H1 (cell line): ENCODE measurements around the gene MTHFS. TPM values are rescaled to one million over a fixed set of nuclear protein-coding genes. Genes with fewer than 3 reads are reported as not detected.
"Not testable (repeated sequence)": the region's sequence is repeated elsewhere in the genome, so short reads cannot be mapped to it uniquely, and the experiment has no call there.

Experiments
- CTCF ChIA-PET: fragments of 300-600 bp; sonication (Branson Sonifier 250); formaldehyde crosslinking; loops from one replicate; lab custom pipeline; 2021; ENCODE audit not compliant: partially characterized antibody; lab: Charles Lee
- POLR2A ChIA-PET: fragments of 300-600 bp; sonication (Branson Sonifier 250); formaldehyde crosslinking; loops from one replicate; lab custom pipeline; 2021; ENCODE audit warnings: inconsistent platforms; ENCODE audit not compliant: partially characterized antibody; lab: Charles Lee
- DNase-seq, 2 experiments: peaks; one replicate each; pipeline versions ENCODE4 v3.0.0 to v3.0.0-alpha.2; 2010 to 2022; ENCODE audit warnings: low spot score in 2 of 2, low read depth in 1 of 2, mixed read lengths in 1 of 2
- FAIRE-seq: peaks from 2 replicates; lab custom pipeline; 2011; peaks lifted over from hg19 to GRCh38; lab: Jason Lieb, UNC
- H2AFZ ChIP-seq: 2 replicates; pipeline ENCODE4 v1.8.1; 2012; ENCODE audit warnings: low read length, inconsistent platforms
- H2AK5ac ChIP-seq: 2 replicates; pipeline ENCODE4 v1.6.1; 2013; ENCODE audit warnings: low read depth, low read length
- H2BK120ac ChIP-seq: replicated peaks from 2 replicates; pipeline ENCODE3; 2013; ENCODE audit warnings: low read depth, low read length, inconsistent platforms
- H2BK12ac ChIP-seq: 2 replicates; pipeline ENCODE4 v1.6.1; 2013; ENCODE audit warnings: low read depth, low read length
- H2BK15ac ChIP-seq: 2 replicates; pipeline ENCODE4 v1.6.1; 2013; ENCODE audit warnings: low read length
- H2BK20ac ChIP-seq: 2 replicates; pipeline ENCODE4 v1.6.1; 2013; ENCODE audit warnings: low read length
- H2BK5ac ChIP-seq: 2 replicates; pipeline ENCODE4 v1.6.1; 2013; ENCODE audit warnings: low read depth, low read length
- H3K14ac ChIP-seq: 2 replicates; pipeline ENCODE4 v1.6.1; 2013; ENCODE audit warnings: inconsistent platforms; ENCODE audit not compliant: insufficient read length
- H3K18ac ChIP-seq: 2 replicates; pipeline ENCODE4 v1.6.1; 2013; ENCODE audit warnings: low read length; ENCODE audit errors: extremely low read depth
- H3K23ac ChIP-seq: 2 replicates; pipeline ENCODE4 v1.6.1; 2013; ENCODE audit warnings: inconsistent platforms; ENCODE audit not compliant: insufficient read length
- H3K23me2 ChIP-seq: 2 replicates; pipeline ENCODE4 v1.6.1; 2013; ENCODE audit warnings: low read depth, low read length
- H3K27ac ChIP-seq: 2 replicates; pipeline ENCODE4 v1.6.1; 2011; ENCODE audit warnings: low read depth, low read length, inconsistent platforms
- H3K27me3 ChIP-seq, 4 experiments: replicated peaks in 1 of 4; 1 replicate in 1 of 4; 2 replicates in 3 of 4; pipeline versions ENCODE4 v1.6.1 to v1.8.1; 2011 to 2013; ENCODE audit warnings: low read length in 3 of 4, mild to moderate bottlenecking in 3 of 4, inconsistent platforms in 2 of 4, mixed read lengths in 2 of 4, moderate library complexity in 1 of 4; ENCODE audit not compliant: control insufficient read depth in 3 of 4, insufficient read depth in 3 of 4; ENCODE audit errors: extremely low read depth in 1 of 4
- H3K36me3 ChIP-seq, 4 experiments: 2 replicates each; pipeline versions ENCODE4 v1.6.1 to v1.8.1; 2011 to 2013; ENCODE audit warnings: mild to moderate bottlenecking in 4 of 4, low read length in 3 of 4, moderate library complexity in 2 of 4, control low read depth in 1 of 4, inconsistent platforms in 1 of 4; ENCODE audit not compliant: insufficient read depth in 4 of 4, control insufficient read depth in 2 of 4
- H3K4ac ChIP-seq: replicated peaks from 2 replicates; pipeline ENCODE3; 2013; ENCODE audit warnings: low read length, low read depth, mixed read lengths, inconsistent platforms; ENCODE audit not compliant: insufficient read length
- H3K4me1 ChIP-seq, 4 experiments: replicated peaks in 1 of 4; 1 replicate in 1 of 4; 2 replicates in 3 of 4; pipeline versions ENCODE4 v1.6.1 to v1.8.1; 2011 to 2013; ENCODE audit warnings: low read length in 3 of 4, inconsistent platforms in 2 of 4, mixed read lengths in 1 of 4; ENCODE audit not compliant: insufficient read depth in 4 of 4, control insufficient read depth in 3 of 4
- H3K4me2 ChIP-seq, 2 experiments: 2 replicates each; pipeline versions ENCODE4 v1.6.1 to v1.8.1; 2011 to 2013; ENCODE audit warnings: low read depth in 2 of 2, low read length in 2 of 2, control low read depth in 1 of 2, inconsistent platforms in 1 of 2, mild to moderate bottlenecking in 1 of 2; ENCODE audit not compliant: insufficient read depth in 1 of 2
- H3K4me3 ChIP-seq, 4 experiments: fragments of 200-600, 300-600 bp in 1 of 4; sonication (generic), shearing (Covaris generic), sonication (Bioruptor Twin) in 1 of 4; 2 replicates each; pipeline versions ENCODE4 v1.5.1 to v1.8.1; 2011 to 2016; ENCODE audit warnings: low read length in 4 of 4, low read depth in 3 of 4, control low read depth in 2 of 4, inconsistent platforms in 2 of 4, mild to moderate bottlenecking in 2 of 4, mixed read lengths in 1 of 4, moderate library complexity in 1 of 4; ENCODE audit not compliant: insufficient read depth in 2 of 4; ENCODE audit errors: extremely low read depth in 1 of 4
- H3K56ac ChIP-seq: replicated peaks from 2 replicates; pipeline ENCODE3; 2013; ENCODE audit warnings: low read depth, mild to moderate bottlenecking, mixed read lengths, low read length, inconsistent platforms; ENCODE audit not compliant: insufficient read length
- H3K79me1 ChIP-seq: 2 replicates; pipeline ENCODE4 v1.6.1; 2013; ENCODE audit warnings: low read depth, low read length, control low read depth
- H3K79me2 ChIP-seq, 2 experiments: 2 replicates each; pipeline versions ENCODE4 v1.6.1 to v1.8.1; 2012 to 2013; ENCODE audit warnings: low read length in 2 of 2, mild to moderate bottlenecking in 2 of 2, inconsistent platforms in 1 of 2; ENCODE audit not compliant: insufficient read depth in 2 of 2, control insufficient read depth in 1 of 2
- H3K9ac ChIP-seq, 4 experiments: replicated peaks in 1 of 4; 1 replicate in 1 of 4; 2 replicates in 3 of 4; pipeline versions ENCODE4 v1.6.1 to v1.8.1; 2011 to 2013; ENCODE audit warnings: low read depth in 3 of 4, low read length in 3 of 4, control low read depth in 2 of 4, mild to moderate bottlenecking in 2 of 4, moderate library complexity in 2 of 4, inconsistent platforms in 1 of 4; ENCODE audit errors: extremely low read depth in 1 of 4
- H3K9me3 ChIP-seq, 2 experiments: 2 replicates each; pipeline versions ENCODE4 v1.6.1 to v1.8.1; 2012 to 2013; ENCODE audit warnings: mild to moderate bottlenecking in 2 of 2, moderate library complexity in 2 of 2, control low read depth in 1 of 2, inconsistent platforms in 1 of 2, low read depth in 1 of 2, low read length in 1 of 2, mixed read lengths in 1 of 2; ENCODE audit not compliant: insufficient read depth in 2 of 2
- H4K20me1 ChIP-seq, 2 experiments: replicated peaks in 1 of 2; 2 replicates each; pipeline versions ENCODE3 to v1.8.1; 2011 to 2013; ENCODE audit warnings: inconsistent platforms in 2 of 2, low read length in 2 of 2, mild to moderate bottlenecking in 1 of 2; ENCODE audit not compliant: insufficient read depth in 2 of 2, control insufficient read depth in 1 of 2
- H4K5ac ChIP-seq: 2 replicates; pipeline ENCODE4 v1.6.1; 2013; ENCODE audit warnings: low read length, low read depth, mixed read lengths, inconsistent platforms; ENCODE audit not compliant: insufficient read length
- H4K8ac ChIP-seq: 2 replicates; pipeline ENCODE4 v1.8.0; 2013; ENCODE audit warnings: mild to moderate bottlenecking, moderate library complexity, low read length, inconsistent platforms; ENCODE audit not compliant: insufficient read depth; ENCODE audit errors: extremely low read depth
- H4K91ac ChIP-seq: replicated peaks from 2 replicates; pipeline ENCODE3; 2013; ENCODE audit warnings: low read length, mixed read lengths, inconsistent platforms; ENCODE audit not compliant: insufficient read length
- WGBS, 2 experiments: shearing (Covaris generic) in 1 of 2; methylation state at CpG; one replicate each; pipeline versions ENCODE4 v1.1.6 to v1.1.7; 2013 to 2015; ENCODE audit warnings: low lambda C conversion rate in 2 of 2, mixed read lengths in 2 of 2, inconsistent platforms in 1 of 2, low coverage in 1 of 2, missing lambda C conversion rate in 1 of 2; ENCODE audit not compliant: insufficient replicate concordance in 2 of 2, insufficient coverage in 1 of 2, insufficient read length in 1 of 2; ENCODE audit errors: extremely low coverage in 1 of 2, missing lambda C conversion rate in 1 of 2; 5-methylcytosine and 5-hydroxymethylcytosine counted together
- polyA plus RNA-seq, 7 experiments: library from polyadenylated mRNA; depleted of rRNA in 3 of 7; stranded (reverse) in 5 of 7; unstranded in 2 of 7; fragments of >200 nt in 5 of 7; fragments of 200-250 nt in 2 of 7; gene quantifications; 1 replicate in 5 of 7; 2 replicates in 1 of 7; 4 replicates in 1 of 7; pipeline versions ENCODE4 v1.2.1 to v1.2.3, GENCODE V29; 2011 to 2013; ENCODE audit warnings: missing spikeins in 2 of 7, mixed read lengths in 2 of 7
- total RNA-seq: library from RNA; stranded (reverse); fragmentation: NEBNext Ultra II Directional; extraction: Animal tissue kit (Norgen Biotek cat#: 25700); gene quantifications from 2 replicates; pipeline ENCODE4 v1.2.1, GENCODE V29; 2021

Gene MTHFS
- total and polyA plus RNA-seq, 2 of the 8 experiments (the other 6 are each of a cell fraction or from before 2014, with no cell fraction given) = 27.3 to 37.2 TPM

DNA sequence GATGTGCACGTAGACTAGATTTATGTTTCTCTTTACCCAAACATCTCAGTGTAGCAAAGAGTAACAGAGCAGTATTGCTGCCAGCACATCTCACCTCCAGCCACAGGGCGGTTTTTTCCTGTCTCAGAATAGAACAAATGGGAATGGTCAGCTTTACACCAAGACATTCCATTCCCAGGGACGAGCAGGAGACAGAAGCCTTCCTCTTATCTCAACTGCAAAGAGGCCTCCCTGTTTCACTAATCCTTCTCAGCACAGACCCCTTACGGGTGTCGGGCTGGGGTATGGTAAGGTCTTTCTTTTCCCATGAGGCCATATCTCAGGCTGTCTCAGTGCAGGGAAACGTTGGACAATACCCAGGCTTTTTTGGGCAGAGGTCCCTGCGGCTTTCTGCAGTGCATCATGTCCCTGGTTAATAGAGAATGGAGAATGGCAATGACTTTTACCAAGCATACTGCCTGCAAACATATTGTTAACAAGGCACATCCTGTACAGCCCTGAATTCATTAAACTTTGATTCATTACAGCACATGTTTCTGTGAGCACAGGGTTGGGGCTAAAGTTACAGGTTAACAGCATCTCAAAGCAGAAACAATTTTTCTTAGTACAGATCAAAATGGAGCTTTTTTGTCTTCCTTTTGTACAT lies 38.9 kb upstream of the MTHFS start:
- WGBS, 2 experiments = 89% methylated on average over 7 of the region's 7 CpGs; no CpG with 5 or more reads in 1 of the 2 experiments
- H3K36me3 ChIP-seq, H3K14ac ChIP-seq, H2BK15ac ChIP-seq, H2AK5ac ChIP-seq, H3K18ac ChIP-seq, H4K8ac ChIP-seq, H3K4me1 ChIP-seq, H2BK120ac ChIP-seq, H3K23me2 ChIP-seq, H2BK5ac ChIP-seq, H3K79me2 ChIP-seq, H3K4ac ChIP-seq, H3K23ac ChIP-seq, H4K91ac ChIP-seq, FAIRE-seq, H3K9me3 ChIP-seq, H2BK12ac ChIP-seq, H3K27ac ChIP-seq, H3K4me3 ChIP-seq, H2AFZ ChIP-seq, H3K27me3 ChIP-seq, DNase-seq, H3K9ac ChIP-seq, H3K4me2 ChIP-seq, H2BK20ac ChIP-seq, H3K56ac ChIP-seq, H3K79me1 ChIP-seq, H4K20me1 ChIP-seq, H4K5ac ChIP-seq: not testable (repeated sequence)
- ChIA-PET CTCF (interaction anchor here (1.2 kb wide), 1 partner anchor 22 kb away, joined by 3 read pairs; no protein-coding TSS in a partner anchor), POLR2A (interaction anchor here (1.0 to 1.4 kb wide), 4 partner anchors 8 to 218 kb away, joined by 3 to 5 read pairs (median 4); no protein-coding TSS in a partner anchor)
